G401 (cell line): ENCODE results near the gene SCLY. TPM values are rescaled to one million over a fixed set of nuclear protein-coding genes. Genes with fewer than 3 reads are reported as not detected.
"Not testable (repeated sequence)": the region's sequence is repeated elsewhere in the genome, so short reads cannot be mapped to it uniquely, and the experiment has no call there.

ENCODE experiments used
- DNase-seq: peaks from one replicate; pipeline ENCODE4 v3.0.0-alpha.2; 2015; ENCODE audit warnings: low spot score
- in situ Hi-C: cut with HindIII; loops from 2 replicates; pipeline ENCODE4 v1.10.0; 2016; ENCODE audit warnings: low sequenced_read_pairs, mixed read lengths
- total RNA-seq: library from RNA; depleted of rRNA; stranded (reverse); fragments of >200 nt; shearing (Covaris generic); gene quantifications from 2 replicates; pipeline ENCODE4 v1.2.3, GENCODE V29; 2014

Gene SCLY
- total RNA-seq, 1 experiment from 2014 or later = 42.8 TPM

- in situ Hi-C loops = no loop called here
- DNase-seq = no peak
Observed at GRCh38 chr2:238038203-238038602, 22.6 kb upstream of the SCLY start.

- DNase-seq = no peak
- in situ Hi-C loops = no loop called here
Observed at GRCh38 chr2:238039151-238039550, 21.6 kb upstream of the SCLY start.

- in situ Hi-C loops = no loop called here
Observed at GRCh38 chr2:238039985-238040384, 20.8 kb upstream of the SCLY start.

GRCh38 chr2:238040918-238041317 is 19.9 kb upstream of the SCLY start:
- DNase-seq = no peak
- in situ Hi-C loops = no loop called here

More at GRCh38 chr2:238039985-238040384, 20.8 kb upstream of the SCLY start:
- peak; percentile 40 for DNase-seq

GRCh38 chr2:238042090-238042489 is 18.7 kb upstream of the SCLY start:
- DNase-seq = peak; percentile 30
- in situ Hi-C loops = no loop called here

GRCh38 chr2:238042849-238043584 is 17.8 kb upstream of the SCLY start:
- in situ Hi-C loops = no loop called here
- DNase-seq = peak; percentile 45

GRCh38 chr2:238043851-238044250 is 16.9 kb upstream of the SCLY start:
- in situ Hi-C loops = no loop called here

GRCh38 chr2:238045575-238045974 is 15.2 kb upstream of the SCLY start:
- in situ Hi-C loops = no loop called here

More at GRCh38 chr2:238043851-238044250, 16.9 kb upstream of the SCLY start:
- no peak for DNase-seq

GRCh38 chr2:238046725-238047270 is 14.0 kb upstream of the SCLY start:
- no peak for DNase-seq
- in situ Hi-C loops = no loop called here

More at GRCh38 chr2:238045575-238045974, 15.2 kb upstream of the SCLY start:
- no peak for DNase-seq

- no peak for DNase-seq
- in situ Hi-C loops = no loop called here
Observed at GRCh38 chr2:238053191-238053776, 7.5 kb upstream of the SCLY start.

GRCh38 chr2:238055841-238056240 is 5.0 kb upstream of the SCLY start:
- no peak for DNase-seq
- in situ Hi-C loops = no loop called here

- DNase-seq, in situ Hi-C loops: not testable (repeated sequence)
Observed at GRCh38 chr2:238057696-238058575, 2.9 kb upstream of the SCLY start.

- in situ Hi-C loops = no loop called here
- DNase-seq = no peak
Observed at GRCh38 chr2:238059505-238059904, 1.3 kb upstream of the SCLY start.

GRCh38 chr2:238060096-238060541 is 682 bp upstream of the SCLY start:
- DNase-seq = no peak
- in situ Hi-C loops = no loop called here

GRCh38 chr2:238061315-238062202 is 758 bp downstream of the SCLY start:
- DNase-seq = peak; percentile 35
- in situ Hi-C loops = no loop called here

GRCh38 chr2:238063414-238064189 is 2.8 kb downstream of the SCLY start:
- DNase-seq = no peak
- in situ Hi-C loops = no loop called here

- no peak for DNase-seq
- in situ Hi-C loops = no loop called here
Observed at GRCh38 chr2:238064376-238064775, 3.6 kb downstream of the SCLY start.
